ENCODE results near the gene LYRM4.

LYRM4 gene

DNA sequence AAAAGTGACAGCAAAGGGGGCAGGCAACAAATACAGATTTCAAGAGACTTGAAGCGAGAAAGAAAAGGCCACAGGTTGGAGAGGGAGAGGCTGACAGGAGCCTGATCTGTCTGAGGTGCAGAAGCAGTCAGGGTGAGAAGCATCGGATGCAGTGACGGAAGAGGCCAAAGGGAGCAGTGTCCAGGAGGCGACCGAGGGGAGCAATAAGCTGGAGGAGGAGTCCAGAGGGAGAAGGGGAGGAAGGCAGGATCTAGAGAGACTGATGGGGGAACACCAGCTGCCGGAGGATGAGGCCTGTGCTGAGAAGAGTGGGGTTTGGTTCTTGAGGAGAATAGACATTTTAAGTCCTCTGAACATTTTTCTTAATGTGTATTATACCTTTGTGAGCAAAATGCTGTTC is 24.3 kb upstream of the LYRM4 start:
- no peak for DNase-seq (ENCODE audit: low read depth)
- TF ChIP-seq, protein P1, sequence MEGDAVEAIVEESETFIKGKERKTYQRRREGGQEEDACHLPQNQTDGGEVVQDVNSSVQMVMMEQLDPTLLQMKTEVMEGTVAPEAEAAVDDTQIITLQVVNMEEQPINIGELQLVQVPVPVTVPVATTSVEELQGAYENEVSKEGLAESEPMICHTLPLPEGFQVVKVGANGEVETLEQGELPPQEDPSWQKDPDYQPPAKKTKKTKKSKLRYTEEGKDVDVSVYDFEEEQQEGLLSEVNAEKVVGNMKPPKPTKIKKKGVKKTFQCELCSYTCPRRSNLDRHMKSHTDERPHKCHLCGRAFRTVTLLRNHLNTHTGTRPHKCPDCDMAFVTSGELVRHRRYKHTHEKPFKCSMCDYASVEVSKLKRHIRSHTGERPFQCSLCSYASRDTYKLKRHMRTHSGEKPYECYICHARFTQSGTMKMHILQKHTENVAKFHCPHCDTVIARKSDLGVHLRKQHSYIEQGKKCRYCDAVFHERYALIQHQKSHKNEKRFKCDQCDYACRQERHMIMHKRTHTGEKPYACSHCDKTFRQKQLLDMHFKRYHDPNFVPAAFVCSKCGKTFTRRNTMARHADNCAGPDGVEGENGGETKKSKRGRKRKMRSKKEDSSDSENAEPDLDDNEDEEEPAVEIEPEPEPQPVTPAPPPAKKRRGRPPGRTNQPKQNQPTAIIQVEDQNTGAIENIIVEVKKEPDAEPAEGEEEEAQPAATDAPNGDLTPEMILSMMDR (IDR thresholded peaks at IDR 0.05; ENCODE audit: low read depth, low read length, missing control alignments), result no peak
- no peak overlapping the region for H3K4me3 ChIP-seq (ENCODE audit: low read depth, low read length)
- in situ Hi-C loops (cut with HindIII; ENCODE audit: low sequenced_read_pairs), result no loop called here

DNA sequence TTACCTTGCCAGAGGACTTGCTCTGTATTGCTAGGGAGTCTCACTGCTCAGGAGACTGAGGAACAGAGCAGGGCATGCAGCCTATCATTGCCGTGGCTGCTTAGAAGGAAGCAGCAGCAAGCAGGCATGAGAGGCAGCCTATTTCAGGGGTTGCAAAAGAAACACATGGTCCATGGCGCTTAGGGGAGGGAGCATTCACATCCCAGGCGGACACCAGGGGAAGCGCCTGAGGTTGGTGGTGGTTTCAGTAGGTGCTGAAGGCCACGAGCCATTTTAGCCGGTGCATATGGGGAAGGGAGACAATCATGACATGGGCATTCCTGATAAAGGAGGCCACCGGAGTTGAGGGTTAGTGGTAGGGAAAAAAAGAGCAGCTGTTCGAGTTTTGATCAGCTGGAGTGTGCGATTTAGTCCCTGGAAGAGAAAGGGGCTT is 21.5 kb upstream of the LYRM4 start:
- no peak overlapping the region for H3K4me3 ChIP-seq (ENCODE audit: low read depth, low read length)
- TF ChIP-seq, protein P1 (IDR thresholded peaks at IDR 0.05; ENCODE audit: low read depth, low read length, missing control alignments), result no peak
- in situ Hi-C loops (cut with HindIII; ENCODE audit: low sequenced_read_pairs), result no loop called here
- DNase-seq (ENCODE audit: low read depth), result no peak

DNA sequence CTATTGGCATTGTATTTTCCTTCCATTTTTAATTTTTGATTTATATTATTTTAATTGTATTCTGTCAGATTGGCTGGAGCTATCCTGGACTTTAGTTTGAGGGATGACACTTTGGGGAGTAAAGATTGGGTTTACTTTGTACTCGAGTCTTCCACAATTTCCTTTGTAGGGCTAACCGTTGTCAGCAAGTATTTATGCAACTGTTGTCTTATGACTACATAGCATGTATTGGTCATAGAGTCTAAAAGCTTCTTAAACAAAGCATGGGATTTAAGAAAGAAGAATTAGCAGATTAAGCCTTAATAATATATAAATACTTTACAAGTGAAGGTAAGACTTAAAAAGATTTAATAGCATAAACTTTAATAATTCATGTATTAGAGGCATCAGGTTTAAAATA is 20.2 kb upstream of the LYRM4 start:
- in situ Hi-C loops (cut with HindIII; ENCODE audit: low sequenced_read_pairs), result no loop called here

DNA sequence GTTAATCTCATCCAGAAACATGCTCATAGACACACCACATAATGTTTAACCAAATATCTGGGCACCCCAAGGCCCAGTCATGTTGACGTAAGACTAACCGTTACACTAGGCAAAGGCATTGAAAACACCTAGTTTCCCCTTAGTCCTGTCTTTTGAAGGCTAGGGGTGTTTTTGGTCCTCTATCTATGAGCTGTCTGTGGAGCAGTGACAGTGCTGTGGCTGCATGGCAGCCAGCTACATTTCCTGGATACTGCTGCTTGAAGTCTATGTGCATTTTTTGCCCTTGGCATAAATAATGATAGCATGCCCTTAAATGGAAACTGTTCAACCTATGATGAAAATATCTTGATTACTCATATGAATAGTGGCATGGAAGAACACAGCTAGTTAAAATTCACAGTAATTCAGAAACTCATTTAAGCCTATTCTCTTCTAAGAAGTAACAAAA is 19.2 kb upstream of the LYRM4 start:
- in situ Hi-C loops (cut with HindIII; ENCODE audit: low sequenced_read_pairs), result no loop called here
- TF ChIP-seq, protein P1 (IDR thresholded peaks at IDR 0.05; ENCODE audit: low read depth, low read length, missing control alignments), result no peak
- no peak overlapping the region for H3K4me3 ChIP-seq (ENCODE audit: low read depth, low read length)
- DNase-seq (ENCODE audit: low read depth), result no peak

More for the DNA sequence above, 20.2 kb upstream of the LYRM4 start:
- TF ChIP-seq, protein P1 (IDR thresholded peaks at IDR 0.05; ENCODE audit: low read depth, low read length, missing control alignments), result no peak
- no peak for DNase-seq (ENCODE audit: low read depth)
- H3K4me3 ChIP-seq (ENCODE audit: low read depth, low read length), result no peak overlapping the region

DNA sequence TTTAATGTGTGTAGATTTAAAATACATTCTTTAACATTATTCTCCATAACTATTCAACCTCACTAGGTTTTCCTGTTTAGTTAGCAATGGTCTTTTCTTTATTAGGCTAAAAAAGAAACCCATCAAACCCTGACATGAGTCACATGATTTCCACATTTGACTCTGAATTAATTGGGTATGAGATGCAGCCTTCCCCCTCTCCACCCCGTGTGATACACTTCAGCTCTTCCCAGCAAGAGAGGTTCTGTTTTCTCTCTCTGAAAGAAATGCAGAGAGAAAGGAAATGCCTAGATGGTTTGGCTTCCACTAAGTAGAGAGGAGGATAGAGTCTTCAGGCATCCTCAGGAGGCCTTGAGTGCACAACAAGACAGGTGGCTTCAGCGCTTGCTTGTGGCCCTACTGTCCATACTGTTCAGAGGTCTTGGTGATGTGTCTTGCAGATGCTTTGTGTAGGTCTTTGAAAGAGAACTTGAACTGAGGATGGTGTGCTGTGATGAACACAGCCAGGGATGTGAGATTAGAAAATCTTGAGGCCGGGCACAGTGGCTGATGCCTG is 17.9 kb upstream of the LYRM4 start:
- H3K4me3 ChIP-seq (ENCODE audit: low read depth, low read length), result no peak overlapping the region
- in situ Hi-C loops (cut with HindIII; ENCODE audit: low sequenced_read_pairs), result no loop called here
- no peak for DNase-seq (ENCODE audit: low read depth)
- TF ChIP-seq, protein P1 (IDR thresholded peaks at IDR 0.05; ENCODE audit: low read depth, low read length, missing control alignments), result no peak

DNA sequence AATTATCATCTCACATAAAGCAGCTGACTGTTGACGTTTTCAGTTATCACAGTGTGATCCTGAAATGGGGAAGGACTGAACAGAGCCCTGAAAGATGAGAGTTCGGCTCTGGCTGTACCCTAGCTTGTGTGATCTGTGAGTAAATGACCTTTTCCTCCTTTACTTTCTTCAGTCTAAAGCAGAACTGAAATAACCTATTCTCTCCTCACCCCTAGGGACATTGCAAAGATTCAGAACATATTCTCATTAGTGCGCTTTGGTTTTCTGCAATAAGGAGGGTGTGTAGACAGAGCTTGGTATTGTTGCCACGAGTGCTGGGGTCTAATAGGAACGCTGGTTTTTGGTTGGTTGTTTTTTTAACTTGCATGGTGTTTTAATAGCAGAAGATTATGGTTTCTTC is 17.3 kb upstream of the LYRM4 start:
- no peak overlapping the region for H3K4me3 ChIP-seq (ENCODE audit: low read depth, low read length)
- in situ Hi-C loops (cut with HindIII; ENCODE audit: low sequenced_read_pairs), result no loop called here
- no peak for DNase-seq (ENCODE audit: low read depth)
- TF ChIP-seq, protein P1 (IDR thresholded peaks at IDR 0.05; ENCODE audit: low read depth, low read length, missing control alignments), result no peak
